H4 (cell line): ENCODE measurements around the gene PPP1R12A. TPM values are rescaled to one million over a fixed set of nuclear protein-coding genes. Genes with fewer than 3 reads are reported as not detected.
"Not testable (repeated sequence)": the region's sequence is repeated elsewhere in the genome, so short reads cannot be mapped to it uniquely, and the experiment has no call there.

Experiments
- DNase-seq: peaks from one replicate; pipeline ENCODE4 v3.0.0-alpha.2; 2015; ENCODE audit warnings: low spot score
- total RNA-seq: library from RNA; depleted of rRNA; stranded (reverse); fragments of >200 nt; shearing (Covaris generic); gene quantifications from 2 replicates; pipeline ENCODE4 v1.2.3, GENCODE V29; 2014

Gene PPP1R12A
- total RNA-seq, 1 experiment from 2014 or later = 41.8 TPM

DNA sequence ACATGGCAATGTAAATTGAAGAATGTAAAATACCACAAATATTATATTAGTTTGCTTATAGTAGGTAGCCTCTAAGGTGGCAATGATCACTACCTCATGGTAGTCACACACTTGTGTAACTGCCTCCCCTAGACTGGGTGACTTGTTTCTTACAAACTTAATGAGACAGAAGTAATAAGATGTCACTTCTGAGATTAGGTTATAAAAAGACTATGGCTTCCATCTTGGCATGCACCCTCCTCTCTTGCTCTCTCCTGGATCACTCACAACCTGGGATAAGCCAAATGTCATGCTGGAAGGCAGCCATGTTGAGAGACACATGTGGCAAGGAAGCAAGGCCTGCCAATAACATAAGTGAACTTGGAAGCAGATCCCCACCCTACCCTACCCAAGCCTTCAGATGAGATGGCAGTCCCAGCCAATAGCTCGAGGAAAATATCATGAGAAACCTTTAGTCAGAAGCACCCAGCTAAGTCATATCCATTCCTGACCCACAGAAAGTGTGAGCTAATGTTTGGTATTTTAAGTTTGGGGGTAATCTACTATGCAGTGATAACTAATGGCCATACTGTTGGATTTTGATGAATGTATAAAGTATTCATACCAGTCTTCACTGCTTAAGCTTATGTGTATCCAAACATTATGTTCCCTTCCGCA lies 43.3 kb downstream of the PPP1R12A start:
- DNase-seq = no peak

- no peak for DNase-seq
Observed at GRCh38 chr12:79887890-79888289, 47.0 kb downstream of the PPP1R12A start.

- peak; percentile 53 for DNase-seq
Observed at GRCh38 chr12:79886917-79887519, 47.9 kb downstream of the PPP1R12A start.

DNA sequence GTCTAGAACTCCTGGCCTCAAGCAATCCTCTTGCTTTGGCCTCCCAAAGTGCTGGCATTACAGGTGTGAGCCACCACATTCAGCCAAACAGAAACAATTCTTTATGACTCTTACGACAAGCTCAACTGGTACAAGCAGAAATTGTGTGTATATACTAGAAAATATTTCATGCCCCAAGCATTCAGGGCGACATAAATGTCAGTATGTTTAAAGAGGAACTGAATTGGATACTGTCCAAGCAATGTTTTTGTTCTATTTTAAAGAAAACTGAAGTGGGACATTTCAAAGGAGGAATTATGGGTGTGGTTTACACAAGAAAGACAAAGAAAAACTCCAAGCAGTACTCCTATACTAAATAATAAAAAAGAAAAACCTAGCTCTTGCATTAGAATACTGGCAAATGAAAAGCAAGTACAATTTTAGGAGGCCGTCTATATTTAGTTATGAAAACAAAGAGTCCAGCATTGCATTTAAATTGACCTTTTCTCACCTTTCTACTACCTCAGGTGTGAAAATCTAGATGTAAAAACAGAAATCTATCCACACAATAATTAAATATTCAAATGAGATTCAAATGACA lies 48.9 kb downstream of the PPP1R12A start:
- no peak for DNase-seq

DNA sequence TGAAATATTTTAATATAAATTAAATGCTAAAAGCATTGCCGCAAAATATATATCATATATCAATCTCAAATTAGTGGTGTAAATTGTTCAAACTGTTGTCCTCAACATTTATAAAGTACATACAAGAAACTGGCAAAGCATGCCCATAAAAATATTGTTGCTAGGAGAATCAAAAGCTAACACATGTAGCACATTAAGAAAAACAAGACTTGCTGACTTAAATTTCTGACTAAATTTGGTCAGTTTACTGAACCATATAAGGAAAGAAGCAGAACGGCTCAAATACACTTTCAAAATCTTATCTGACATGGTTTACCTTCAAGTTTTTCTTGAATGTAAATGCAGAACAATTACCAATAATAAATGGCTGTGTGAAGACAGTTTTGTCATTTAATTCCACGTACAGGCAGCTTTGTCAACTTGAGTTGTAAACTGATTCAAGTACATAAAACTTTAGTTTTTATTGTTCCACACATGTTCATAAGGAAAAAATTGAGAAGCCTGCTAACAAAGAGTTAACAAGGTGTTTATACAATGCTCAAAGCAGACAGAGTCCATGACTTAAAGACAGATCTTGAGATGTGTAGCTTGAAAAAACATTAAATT lies 50.4 kb downstream of the PPP1R12A start:
- DNase-seq = no peak

DNA sequence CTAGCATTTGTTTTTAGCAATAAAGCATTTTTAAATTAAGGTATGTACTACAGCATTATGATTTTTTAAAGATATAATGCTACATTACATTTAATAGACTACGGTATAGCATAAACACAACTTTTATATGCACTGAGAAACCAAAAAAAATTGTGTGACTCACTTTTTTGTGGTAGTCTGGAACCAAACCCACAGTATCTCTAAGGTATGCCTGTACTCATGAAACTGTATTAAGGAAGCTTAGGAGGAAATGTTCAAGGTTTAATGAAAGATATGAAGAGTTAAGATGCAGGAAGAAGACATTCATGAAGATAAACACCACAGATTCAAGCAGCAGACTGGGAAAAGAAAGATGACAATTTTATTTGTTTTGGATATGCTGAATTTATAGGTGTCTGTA lies 51.7 kb downstream of the PPP1R12A start:
- DNase-seq = peak; percentile 35

DNA sequence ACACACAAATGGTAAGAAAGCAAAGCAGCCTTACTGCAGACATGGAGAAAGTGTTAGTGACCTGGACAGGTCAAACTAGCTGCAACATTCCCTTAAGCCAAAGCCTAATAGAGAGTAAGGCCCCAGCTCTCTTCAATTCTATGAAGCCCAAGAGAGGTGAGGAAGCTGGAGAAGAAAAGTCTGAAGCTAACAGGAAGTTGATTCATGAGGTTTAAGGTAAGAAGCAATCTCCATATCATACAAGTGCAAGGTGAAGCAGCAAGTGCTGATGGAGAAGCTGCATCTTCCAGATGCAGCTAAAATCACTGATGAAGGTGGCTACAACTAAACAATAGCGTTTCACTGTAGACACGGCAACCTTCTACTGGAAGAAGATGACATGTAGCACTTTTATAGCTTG lies 53.5 kb downstream of the PPP1R12A start:
- no peak for DNase-seq

GRCh38 chr12:79878506-79878905 lies 56.4 kb downstream of the PPP1R12A start:
- DNase-seq = not testable (repeated sequence)

DNA sequence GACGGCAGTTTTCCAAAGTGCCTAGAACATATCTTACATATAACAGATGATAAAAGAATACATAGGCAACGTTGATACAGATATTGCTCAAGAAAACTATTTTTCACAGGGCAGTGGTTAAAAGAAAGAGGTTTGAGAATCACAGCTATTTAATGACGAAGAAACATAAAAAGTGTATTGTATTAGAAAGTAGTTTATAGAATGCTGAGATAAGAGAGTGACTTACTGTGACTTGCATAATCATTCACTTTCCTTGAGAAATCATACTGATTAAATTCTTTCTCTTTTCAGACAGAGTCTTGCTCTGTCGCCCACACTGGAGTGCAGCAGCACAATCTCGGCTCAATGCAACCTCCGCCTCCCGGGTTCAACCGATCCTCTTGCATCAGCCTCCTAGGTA lies 57.7 kb downstream of the PPP1R12A start:
- DNase-seq = no peak

- no peak for DNase-seq
Observed at GRCh38 chr12:79874665-79875064, 60.2 kb downstream of the PPP1R12A start.

GRCh38 chr12:79873201-79873600 lies 61.7 kb downstream of the PPP1R12A start:
- DNase-seq = no peak

DNA sequence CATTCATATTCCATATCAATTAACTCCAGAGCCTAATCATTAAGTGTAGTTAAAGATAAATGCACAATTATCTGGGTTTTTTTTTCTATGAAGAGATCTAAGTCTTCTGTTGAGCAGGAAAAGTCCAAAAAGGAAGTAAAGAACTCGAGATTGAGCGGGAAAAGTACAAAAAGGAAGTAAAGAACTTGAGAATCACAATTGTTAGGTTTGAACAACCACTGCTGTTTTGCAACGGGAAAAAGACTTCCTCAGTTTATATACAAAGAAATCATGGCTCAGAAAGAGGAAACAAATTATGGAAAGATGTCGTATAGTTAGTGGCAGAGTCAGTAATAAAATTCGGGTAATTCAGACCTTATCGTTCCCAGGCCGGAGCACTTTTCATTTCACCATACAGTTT lies 63.3 kb downstream of the PPP1R12A start:
- DNase-seq = no peak

DNA sequence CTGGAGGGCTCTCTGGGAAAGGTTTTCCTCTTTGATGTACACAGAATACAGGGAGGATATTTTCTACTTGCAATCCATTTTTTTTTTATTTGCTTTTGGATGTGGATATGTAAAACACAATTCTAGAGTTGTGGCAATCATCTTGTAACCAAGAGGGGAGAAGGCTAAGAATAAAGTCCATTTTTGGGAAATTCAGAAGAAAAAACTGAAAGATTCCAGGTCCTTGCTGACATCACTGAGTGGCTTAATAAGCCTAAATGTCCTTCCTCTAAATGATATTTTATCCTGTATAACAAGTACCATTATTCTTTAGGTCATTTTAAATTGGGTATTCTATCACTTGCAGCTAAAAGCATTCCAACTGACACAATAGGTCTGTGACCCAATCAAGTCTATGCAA lies 64.0 kb downstream of the PPP1R12A start:
- no peak for DNase-seq

DNA sequence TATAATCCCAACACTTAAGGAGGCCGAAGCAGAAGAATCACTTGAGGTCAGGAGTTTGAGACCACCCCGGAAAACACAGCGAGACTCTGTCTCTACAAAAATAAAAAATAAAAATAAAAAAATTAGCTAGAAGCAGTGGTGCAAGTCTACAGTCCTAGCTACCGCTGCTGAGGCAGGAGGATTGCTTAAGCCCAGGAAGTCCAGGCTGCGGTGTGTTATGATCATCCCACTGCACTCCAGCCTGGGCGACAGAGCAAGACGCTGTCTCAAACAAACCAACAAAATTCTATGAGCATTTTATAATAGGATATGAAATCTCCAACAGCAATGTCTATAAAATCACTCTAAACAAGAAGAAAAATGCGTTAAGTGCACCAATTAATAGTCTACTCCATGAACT lies 75.3 kb downstream of the PPP1R12A start:
- DNase-seq = no peak

- no peak for DNase-seq
Observed at GRCh38 chr12:79858518-79858917, 76.4 kb downstream of the PPP1R12A start.

- no peak for DNase-seq
Observed at GRCh38 chr12:79857675-79858074, 77.2 kb downstream of the PPP1R12A start.

GRCh38 chr12:79850610-79851299 lies 84.1 kb downstream of the PPP1R12A start:
- no peak for DNase-seq

GRCh38 chr12:79848339-79848738 lies 86.6 kb downstream of the PPP1R12A start:
- DNase-seq = peak; percentile 88

DNA sequence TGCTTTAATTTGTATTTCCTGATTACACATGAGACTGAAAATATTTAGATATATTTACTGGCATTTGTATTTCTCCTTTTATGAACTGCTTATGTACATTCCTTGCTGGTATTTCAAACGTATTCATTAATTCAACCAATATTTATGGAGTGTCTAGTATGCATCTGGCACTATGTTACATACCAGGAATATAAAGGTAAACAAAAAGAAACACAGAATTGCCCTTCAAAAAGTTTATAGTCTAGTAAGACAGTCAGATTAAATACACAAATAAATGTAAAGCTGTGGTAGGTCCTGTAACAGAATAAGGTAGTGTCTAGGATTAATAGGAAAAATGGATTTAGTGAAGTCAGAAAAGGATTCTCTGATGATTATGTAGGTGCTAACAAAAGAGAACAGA lies 87.5 kb downstream of the PPP1R12A start:
- no peak for DNase-seq

DNA sequence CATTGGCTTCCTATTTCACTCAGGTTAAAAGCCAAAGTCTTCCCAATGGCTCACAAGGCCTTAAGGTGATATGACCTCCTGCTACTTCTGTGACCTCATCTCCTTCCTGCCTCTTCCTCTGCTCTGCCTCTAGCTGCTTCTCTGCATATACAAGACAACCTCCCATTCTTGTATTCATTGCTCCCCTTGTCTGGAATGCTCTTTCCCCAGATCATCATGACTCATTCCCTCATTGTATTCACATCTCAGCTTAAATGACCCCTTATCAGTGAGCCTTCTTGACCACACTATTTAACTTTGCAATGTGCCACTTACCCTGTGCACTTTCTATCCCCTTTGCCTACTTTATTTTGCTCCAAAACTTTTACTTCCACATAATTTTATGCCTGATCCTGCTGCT lies 90.2 kb downstream of the PPP1R12A start:
- DNase-seq = peak; percentile 84

DNA sequence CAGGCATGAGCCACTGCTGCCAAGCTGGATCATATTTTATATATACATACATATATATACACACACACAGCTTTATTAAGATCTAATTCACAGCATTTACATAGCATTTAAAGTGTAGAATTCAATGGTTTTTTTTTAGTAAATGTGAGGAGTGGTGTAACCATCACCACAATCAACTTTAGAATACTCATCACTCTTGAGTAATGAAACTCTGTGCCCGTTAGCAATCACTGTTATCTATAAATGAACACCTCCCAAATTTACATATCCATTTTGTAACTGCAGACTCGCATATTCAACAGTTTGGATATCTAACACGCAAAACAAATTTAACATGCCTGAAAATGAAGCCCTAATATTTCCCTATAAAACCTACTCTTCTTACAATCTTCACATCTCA lies 90.9 kb downstream of the PPP1R12A start:
- no peak for DNase-seq

DNA sequence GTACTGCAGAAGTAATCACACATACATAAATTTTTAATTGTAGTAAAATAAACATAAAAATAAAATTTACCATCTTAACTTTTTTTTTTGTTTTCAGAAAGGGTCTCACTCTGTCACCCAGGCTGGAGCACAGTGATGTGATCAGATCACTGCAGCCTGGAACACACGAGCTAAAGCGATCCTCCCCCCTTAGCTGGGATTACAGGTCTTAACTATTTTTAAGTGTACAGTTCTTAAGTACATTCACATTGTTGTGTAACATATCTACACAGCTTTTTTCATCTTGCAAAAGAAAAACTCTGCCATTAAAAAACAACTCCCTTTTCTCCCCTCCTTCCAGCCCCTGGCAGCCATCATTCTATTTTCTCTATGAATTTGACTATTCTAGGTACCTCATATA lies 92.3 kb downstream of the PPP1R12A start:
- no peak for DNase-seq

- no peak for DNase-seq
Observed at GRCh38 chr12:79841878-79842265, 93.0 kb downstream of the PPP1R12A start.
